RWPE1 (cell line): ENCODE results near the gene CELA2A.
"Not testable (repeated sequence)": the region's sequence is repeated elsewhere in the genome, so short reads cannot be mapped to it uniquely, and the experiment has no call there.

Experiments
- CTCF ChIA-PET: fragments of 350-600 bp; sonication (Branson Sonifier 250); formaldehyde crosslinking; extraction: SDS; loops from one replicate; lab custom pipeline; 2021; lab: Yijun Ruan, JAX
- POLR2A ChIA-PET: fragments of 400-600 bp; formaldehyde crosslinking; extraction: SDS; loops from one replicate; lab custom pipeline; 2020; ENCODE audit warnings: antibody characterized with exemption; ENCODE audit not compliant: low non-redundant PET; lab: Yijun Ruan, JAX
- DNase-seq: peaks from one replicate; pipeline ENCODE4 v3.0.0; 2012; ENCODE audit warnings: low spot score
- H3K27ac ChIP-seq: fragments of 450-650 bp; 2 replicates; pipeline ENCODE4 v1.5.1; 2017
- CTCF ChIP-seq: fragments of 450-650 bp; conservative IDR thresholded peaks from 2 replicates; pipeline ENCODE4 v1.5.1; 2017; ENCODE audit warnings: low read depth, mild to moderate bottlenecking

Gene CELA2A

DNA sequence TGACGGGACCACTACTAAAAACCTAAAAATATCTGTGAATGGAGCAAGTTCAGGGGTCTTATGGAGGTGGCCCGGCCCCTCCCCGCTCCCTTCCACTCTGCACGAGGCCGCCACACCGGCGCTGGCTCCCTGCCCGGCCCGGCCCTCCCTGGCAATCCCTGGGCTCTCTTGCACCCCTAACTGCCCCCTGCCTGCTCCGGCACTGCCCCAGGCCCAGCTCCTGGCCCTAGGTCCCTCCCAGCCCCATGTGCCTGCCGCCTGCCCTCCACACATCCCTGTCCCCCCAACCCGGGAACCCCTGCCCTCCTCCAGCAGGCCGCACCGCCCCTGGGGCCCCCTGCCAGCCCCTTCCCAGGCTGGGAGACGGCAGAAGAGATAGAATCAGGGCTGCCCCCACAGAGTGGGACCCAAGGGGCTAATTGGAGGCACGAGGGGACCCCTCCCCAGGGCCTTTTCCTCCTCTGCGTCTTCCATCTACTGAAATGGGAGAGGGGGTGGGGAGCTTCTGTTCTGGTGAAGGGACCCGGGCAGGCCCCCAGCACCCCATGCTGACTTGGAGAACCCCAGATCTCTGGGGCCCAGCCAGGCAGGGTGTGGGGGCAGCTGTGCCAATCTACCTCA lies 27.6 kb upstream of the CELA2A start:
- DNase-seq: no peak
- H3K27ac ChIP-seq: peak overlapping the region; percentile 50
- CTCF ChIA-PET: interaction anchor here (0.6 to 3.7 kb wide), 3 partner anchors 105 to 184 kb away, joined by 4 to 57 read pairs (median 5); no protein-coding TSS in a partner anchor
- no peak for TF ChIP-seq CTCF
- POLR2A ChIA-PET: interaction anchor here (0.5 kb wide), 1 partner anchor 16 kb away, joined by 3 read pairs; no protein-coding TSS in a partner anchor

- peak overlapping the region; percentile 50 for H3K27ac ChIP-seq
- CTCF ChIA-PET: interaction anchor here (3.7 kb wide), 1 partner anchor 105 kb away, joined by 57 read pairs; no protein-coding TSS in a partner anchor
- no peak for TF ChIP-seq CTCF
- DNase-seq: no peak
- POLR2A ChIA-PET: no interaction called here
These were observed 26.8 kb upstream of the CELA2A start for GRCh38 chr1:15429701-15430149.

- TF ChIP-seq CTCF: peak; percentile 91
- H3K27ac ChIP-seq: peak overlapping the region; percentile 50
- no peak for DNase-seq
- POLR2A ChIA-PET: no interaction called here
- CTCF ChIA-PET: interaction anchor here (0.6 to 3.7 kb wide), 19 partner anchors 10 to 278 kb away, joined by 3 to 57 read pairs (median 4); partner anchors contain the start of gene DNAJC16
These were observed 25.6 kb upstream of the CELA2A start for GRCh38 chr1:15430787-15431570.

GRCh38 chr1:15431571-15431948 lies 25.0 kb upstream of the CELA2A start:
- CTCF ChIA-PET: interaction anchor here (0.6 to 3.7 kb wide), 13 partner anchors 9 to 278 kb away, joined by 3 to 57 read pairs (median 4); no protein-coding TSS in a partner anchor
- peak overlapping the region; percentile 50; the same call in 1 of the 2 replicates for H3K27ac ChIP-seq
- DNase-seq: no peak
- 0 out of 2 replicates have a peak, but pooled peaks have one; percentile 32 for TF ChIP-seq CTCF
- POLR2A ChIA-PET: no interaction called here

- DNase-seq: no peak
- H3K27ac ChIP-seq: peak overlapping the region; percentile 50
- CTCF ChIA-PET: interaction anchor here (0.5 to 3.7 kb wide), 5 partner anchors 32 to 912 kb away, joined by 3 to 57 read pairs (median 3); no protein-coding TSS in a partner anchor
- no peak for TF ChIP-seq CTCF
- POLR2A ChIA-PET: no interaction called here
These were observed 24.2 kb upstream of the CELA2A start for GRCh38 chr1:15432324-15432723.

DNA sequence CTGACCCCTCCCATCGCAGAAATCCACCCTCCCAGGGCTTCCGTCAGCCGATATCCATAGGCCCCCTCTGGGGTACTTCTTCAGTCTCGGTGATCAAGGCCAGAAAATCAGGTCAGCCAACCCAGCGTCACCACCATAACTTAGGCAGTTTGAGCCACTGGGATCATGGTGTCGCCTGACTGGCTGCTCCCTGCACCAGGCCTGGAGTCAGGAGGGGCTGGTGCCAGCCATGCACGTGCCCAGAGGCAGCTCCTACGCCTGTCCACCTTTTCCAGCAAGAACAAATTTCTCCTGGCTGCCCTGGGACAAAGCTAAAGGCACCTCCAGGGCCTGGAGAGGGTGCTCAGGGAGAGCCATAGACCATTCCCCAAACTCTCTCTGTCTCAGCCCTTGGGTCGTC lies 23.1 kb upstream of the CELA2A start:
- TF ChIP-seq CTCF: no peak
- ChIA-PET CTCF (no interaction called here), POLR2A (no interaction called here)
- H3K27ac ChIP-seq: no peak overlapping the region
- DNase-seq: no peak

DNA sequence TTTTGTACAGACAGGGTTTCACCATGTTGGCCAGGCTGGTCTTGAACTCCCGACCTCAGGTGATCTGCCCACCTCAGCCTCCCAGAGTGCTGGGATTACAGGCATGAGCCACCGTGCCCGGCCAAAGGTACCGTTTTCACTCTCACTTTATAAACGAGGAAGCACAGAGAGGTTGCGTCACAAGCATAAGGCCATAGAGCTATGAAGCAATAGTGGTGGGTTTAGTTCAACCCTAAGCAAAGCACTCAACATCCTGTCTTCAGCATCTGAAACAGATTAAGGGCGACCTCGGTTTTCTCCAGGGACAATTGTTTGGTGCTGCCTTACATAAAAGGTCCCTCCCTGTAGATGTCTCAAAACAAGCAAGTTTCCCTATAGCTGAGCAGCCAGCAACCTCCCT lies 21.8 kb upstream of the CELA2A start:
- POLR2A ChIA-PET, DNase-seq, CTCF ChIA-PET, H3K27ac ChIP-seq: not testable (repeated sequence)
